Testis (tissue), 2 donors: ENCODE measurements around the gene GDPD3.

Source experiments
- POLR2A ChIP-seq: fragments of 450-650 bp; IDR thresholded peaks from one replicate; pipeline ENCODE4 v1.6.1; 2017; ENCODE audit warnings: antibody characterized with exemption, mild to moderate bottlenecking, moderate library complexity
- TF ChIP-seq, protein P1 (sequence below), 3 experiments: fragments of 450-650 bp in 2 of 3; fragments of 200-600 bp in 1 of 3; sonication (generic) in 1 of 3; IDR thresholded peaks; one replicate each; pipeline ENCODE4 v1.5.1; 2016 to 2019; ENCODE audit warnings: antibody characterized with exemption in 3 of 3, mild to moderate bottlenecking in 2 of 3, moderate library complexity in 1 of 3

DNA sequence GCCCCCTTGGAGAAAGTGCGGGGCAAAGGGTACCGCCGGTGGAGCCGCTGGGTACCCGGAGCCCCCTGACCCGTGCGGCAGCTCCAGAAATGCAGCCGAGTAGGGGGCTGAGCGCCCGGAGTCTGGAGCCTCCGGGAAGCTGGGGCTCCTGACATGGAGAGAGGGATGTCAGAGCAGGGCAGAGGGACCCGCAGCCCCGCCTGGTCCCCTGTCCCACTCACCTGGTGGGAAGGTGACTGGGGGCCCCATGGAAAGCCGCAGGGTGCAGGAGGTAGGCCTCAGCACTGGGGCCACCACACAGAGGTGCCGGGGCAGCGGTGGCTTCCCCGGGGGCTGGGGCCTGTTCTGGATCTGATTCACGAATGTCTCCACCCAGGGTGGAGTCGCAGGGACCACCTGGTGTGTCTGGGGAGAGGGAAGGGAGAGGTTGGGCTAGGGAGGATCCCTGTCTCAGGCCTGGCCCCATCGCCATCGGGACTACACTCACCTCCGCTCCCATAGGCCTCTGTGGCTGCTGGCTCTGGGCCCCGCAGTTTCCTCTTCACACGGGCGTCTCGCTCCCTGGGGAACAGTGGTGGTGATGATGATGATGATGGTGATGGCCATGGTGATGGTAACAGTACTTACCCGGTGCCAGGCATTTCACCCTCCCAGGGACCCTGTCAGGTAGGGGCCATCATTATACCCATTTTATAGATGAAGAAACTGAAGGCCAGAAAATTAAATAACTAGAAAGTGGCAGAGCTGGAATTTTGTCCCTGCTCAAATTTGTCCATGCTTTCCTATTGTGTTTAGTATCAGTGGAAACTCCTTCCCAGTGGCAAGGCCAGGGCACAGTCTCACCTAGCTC is 26.8 kb downstream of the GDPD3 start:
- TF ChIP-seq, protein P1, sequence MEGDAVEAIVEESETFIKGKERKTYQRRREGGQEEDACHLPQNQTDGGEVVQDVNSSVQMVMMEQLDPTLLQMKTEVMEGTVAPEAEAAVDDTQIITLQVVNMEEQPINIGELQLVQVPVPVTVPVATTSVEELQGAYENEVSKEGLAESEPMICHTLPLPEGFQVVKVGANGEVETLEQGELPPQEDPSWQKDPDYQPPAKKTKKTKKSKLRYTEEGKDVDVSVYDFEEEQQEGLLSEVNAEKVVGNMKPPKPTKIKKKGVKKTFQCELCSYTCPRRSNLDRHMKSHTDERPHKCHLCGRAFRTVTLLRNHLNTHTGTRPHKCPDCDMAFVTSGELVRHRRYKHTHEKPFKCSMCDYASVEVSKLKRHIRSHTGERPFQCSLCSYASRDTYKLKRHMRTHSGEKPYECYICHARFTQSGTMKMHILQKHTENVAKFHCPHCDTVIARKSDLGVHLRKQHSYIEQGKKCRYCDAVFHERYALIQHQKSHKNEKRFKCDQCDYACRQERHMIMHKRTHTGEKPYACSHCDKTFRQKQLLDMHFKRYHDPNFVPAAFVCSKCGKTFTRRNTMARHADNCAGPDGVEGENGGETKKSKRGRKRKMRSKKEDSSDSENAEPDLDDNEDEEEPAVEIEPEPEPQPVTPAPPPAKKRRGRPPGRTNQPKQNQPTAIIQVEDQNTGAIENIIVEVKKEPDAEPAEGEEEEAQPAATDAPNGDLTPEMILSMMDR (IDR thresholded peaks at IDR 0.05) = no peak
- no peak for TF ChIP-seq POLR2A
